A549 treated with Mapracorat at 1 μM for 4 hours (cell line): ENCODE data around the gene CCDC106. TPM values are rescaled to one million over a fixed set of nuclear protein-coding genes. Genes with fewer than 3 reads are reported as not detected.

Experiments used
- total RNA-seq: library from RNA; stranded (reverse); fragments of 200-300 nt; extraction: Qiagen RNA extraction; gene quantifications from 5 replicates; pipeline ENCODE4 v1.2.3, GENCODE V29; 2022

Gene CCDC106
- 14.5 to 19.8 TPM (median 18.6 TPM) in 5 replicates for total RNA-seq

DNA sequence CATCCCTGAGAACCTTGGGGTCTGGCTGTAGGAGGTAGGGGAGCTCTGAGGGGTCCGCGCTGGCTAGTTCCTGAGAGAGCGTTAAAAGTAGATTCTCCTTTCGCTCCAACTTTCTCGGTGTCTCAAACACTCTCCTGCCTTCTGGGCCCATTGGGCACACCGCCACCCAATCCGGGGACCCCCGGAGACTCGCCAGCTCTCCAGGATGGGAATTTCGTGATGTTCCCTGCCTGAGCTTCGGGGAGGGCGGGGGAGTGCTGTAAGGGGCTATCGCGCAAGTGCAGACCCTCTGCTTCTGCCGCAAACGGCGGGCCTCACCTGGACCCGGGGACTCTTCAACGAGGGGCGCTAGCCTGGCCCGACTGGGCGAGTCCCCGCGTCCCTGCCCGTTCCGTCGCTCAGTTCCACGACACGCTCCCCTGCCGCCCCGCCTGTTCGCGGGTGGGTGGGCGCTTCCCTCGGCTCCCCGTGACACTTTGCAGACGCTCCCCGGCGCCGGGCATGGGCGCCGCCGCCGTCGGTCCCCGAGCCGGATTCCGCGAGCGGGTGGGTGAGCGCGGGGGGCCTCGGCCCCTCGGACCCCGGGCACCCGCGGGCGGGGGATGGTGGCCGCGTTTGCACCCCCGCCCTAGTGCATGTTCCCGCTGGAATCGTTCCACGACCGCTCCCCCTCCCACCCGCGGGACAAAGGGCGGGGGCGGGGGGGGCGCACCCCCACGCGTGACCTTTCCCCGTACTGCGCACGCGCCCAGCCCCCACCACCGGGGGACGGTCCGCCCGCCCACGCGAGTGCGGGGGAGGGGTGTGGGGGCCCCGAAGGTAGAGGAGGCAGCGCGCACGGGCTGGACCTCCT lies at the start of gene CCDC106:
TSS of gene CCDC106 (plus strand) at position 481 of the 853 bp plus-strand sequence. CDS start 835 bp downstream, outside the sequence.

DNA sequence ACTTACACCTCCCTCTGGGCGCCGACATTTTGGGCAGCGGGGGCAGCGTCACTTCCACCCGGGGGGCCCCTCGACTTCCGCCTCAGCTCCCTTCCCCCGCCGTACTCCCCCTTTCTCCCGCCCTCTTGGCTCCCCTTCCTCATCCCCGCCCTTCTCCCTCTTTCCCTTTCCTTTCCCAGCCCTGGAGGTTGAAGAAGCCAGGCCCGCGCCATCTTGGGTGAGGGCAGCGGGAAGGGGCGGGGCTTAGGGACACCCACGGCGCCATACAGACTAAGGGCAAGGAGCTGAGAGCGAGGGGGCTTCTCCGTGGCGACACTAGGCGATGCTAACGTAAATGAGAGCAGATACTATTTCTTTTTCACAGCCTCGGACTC lies 48.6 kb upstream of the CCDC106 start, which contains the start of gene FIZ1:
TSS of gene FIZ1 (minus strand) at position 50 of the 374 bp plus-strand sequence. CDS start 1,652 bp downstream, outside the sequence.

DNA sequence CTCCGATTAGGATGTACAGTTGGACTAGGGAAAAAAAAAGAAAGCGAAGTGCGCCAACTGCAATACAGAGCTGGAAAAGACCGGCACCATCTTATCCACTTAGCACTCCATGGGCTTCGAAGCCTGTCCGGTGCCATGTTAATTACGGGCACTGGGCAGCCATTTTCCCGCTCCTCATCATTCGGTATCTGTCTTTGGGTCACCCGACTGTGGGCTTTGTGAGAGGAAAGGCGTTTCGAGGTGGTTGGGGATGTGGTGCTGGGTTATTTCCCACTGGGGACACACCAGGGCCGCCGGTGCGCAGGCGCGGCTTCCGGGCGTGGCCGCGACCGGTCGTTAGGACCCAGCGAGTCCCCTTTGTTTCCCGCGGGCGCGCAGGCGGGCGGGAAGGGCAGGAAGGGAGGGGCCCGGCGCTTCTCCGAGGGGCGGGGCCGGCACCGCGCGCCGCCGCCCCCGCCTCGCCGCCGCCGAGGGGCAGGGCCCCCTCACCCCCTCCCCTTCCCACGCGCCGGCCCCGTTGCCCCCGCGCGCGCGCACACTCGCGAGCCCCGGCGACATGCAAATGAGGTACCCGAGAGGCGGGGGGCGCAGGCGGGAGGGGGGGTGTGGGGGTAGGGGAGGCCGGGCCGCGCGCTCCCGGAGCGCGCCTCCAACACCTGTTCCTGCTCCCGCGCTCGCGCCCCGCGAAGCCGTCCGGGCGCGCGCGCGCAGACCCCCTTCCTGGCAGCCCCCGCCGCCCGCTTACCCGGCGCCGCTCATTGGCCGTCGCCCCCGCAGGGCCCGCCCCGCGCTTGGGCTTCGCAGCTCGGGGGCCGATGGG lies 48.0 kb upstream of the CCDC106 start, which contains the start of gene ZNF524:
TSS of gene ZNF524 (plus strand) at position 447 of the 820 bp plus-strand sequence. CDS start 1,825 bp downstream, outside the sequence.

DNA sequence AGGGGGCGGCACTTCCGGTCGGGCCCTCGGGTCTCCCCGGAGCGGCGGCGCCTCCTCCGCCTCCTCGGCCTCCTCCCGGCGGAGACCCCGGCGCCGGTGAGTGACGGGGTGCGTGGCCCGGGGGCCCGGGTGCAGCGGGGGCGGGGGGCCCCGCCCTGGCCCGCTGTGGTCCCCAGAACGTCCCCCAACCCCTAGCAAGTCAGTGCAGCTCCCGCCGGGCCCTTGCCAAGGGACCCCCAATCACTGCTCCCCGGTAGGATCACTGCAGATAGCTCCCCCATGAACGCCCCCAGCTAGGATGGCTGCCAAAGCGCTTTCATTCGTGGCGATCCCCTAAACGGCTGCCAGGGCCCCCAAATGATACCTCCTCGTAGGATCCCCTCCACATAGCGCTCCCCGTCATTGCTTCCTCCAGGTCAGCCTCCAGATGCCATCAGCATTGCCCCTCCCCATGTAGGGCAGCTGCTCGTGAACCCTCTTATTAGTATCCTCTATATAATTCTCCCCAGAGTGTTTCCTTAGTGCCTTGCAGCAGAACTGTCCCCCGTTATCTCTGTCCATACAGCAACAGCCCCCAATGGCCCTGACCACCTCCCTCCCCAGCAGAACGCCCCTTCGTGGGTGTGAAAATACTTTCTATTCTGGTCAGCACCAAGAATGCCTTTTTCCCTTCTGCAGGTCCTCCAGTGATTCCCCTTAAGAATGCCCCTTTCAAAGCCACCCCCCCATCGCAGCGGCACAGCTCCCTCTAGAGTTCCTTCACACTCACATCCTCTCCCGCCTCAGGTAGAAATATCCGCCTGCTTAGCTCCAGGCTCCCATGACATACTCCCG lies 42.2 kb upstream of the CCDC106 start, which contains the start of gene ZNF865:
TSS of gene ZNF865 (plus strand) at position 11 of the 834 bp plus-strand sequence. CDS start 7,972 bp downstream, outside the sequence.

DNA sequence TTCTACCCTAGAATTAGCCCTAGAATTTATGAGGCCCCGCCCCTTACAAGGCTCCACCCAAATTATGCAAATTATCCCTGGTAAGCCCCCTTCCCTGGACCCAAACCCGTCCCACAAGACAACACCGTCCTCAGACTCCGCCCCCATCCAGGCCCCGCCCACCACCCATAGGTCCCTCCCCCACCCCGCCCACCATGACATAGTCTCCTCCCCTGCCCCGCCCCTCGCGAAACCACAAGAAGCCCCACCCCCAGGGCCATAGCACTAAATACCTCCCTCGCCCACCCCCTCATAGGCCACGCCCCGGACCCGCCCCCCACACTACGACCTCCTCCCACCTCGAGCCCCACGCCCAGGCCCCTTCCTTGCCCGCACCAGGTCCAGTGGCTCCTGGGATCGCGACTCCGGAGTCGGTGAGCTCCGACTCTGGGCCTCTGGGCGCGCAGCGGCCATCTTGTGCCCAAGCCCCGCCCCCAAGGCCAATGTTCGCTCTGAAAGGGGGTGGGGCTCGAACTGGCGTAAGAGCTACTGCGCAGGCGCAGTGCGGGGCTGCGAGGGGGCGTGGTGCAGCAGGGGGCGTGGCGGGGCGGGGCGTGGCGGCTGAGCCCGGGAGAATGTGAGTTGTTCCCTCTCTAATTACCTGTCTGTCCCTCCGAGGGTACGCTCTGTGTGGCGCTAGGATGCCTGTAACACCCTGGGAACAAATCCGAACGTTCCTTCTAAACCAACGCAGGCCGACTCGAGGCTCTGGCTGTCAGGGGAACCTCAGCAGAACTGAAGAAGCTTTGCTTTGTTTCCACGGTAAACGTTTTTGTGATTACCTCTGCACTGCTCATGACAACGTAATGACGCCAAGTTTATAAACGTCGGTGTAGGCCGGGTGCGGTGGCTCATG lies 23.7 kb upstream of the CCDC106 start, which contains the start of gene ZNF784:
TSS of gene ZNF784 (minus strand) at position 458 of the 895 bp plus-strand sequence. CDS start at position 453, 5 bp downstream.

DNA sequence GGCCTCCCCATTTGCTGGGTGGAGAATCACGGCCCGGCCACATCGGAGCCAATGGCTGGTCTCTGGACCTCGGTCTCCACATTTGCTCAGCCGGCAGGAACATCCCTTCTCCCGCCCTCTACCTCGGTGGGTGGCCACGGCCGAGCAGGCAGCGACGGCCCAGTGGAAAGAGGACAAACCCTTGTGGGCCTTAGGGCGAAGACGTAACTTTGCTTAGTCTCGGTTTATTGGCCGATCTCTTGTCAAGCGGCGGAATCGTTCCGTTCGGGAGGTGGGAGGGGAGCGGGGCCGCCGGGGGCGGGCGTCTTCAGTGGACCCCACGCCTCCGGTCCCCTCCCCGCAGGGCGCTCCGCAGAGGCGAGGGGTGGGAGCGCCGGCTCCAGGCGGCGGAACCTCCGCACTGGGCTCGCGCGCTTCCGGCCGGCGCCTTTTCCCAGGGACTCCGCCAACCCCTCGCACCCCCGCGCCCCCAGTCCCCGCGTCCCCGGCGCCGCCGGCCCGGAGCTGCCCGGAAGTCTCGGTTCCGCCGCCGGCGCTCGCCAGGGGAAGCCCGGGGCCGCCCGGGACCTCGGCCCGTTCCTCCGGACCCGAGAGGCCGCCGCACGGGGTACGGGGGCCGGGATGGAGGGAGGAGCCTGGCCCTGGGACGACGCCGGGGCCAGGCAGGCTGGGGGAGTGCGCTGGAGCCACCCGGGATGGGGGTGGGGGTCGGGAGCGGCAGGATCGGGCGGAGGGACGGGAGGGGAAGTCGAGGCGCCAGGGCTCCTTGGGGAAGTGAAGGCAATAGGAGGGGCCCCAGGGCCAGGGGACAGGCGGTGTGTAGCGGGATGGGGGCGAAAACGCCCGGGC lies 7.2 kb upstream of the CCDC106 start, which contains the start of gene ZNF580:
TSS of gene ZNF580 (plus strand) at position 426 of the 849 bp plus-strand sequence. CDS start 1,507 bp downstream, outside the sequence.

DNA sequence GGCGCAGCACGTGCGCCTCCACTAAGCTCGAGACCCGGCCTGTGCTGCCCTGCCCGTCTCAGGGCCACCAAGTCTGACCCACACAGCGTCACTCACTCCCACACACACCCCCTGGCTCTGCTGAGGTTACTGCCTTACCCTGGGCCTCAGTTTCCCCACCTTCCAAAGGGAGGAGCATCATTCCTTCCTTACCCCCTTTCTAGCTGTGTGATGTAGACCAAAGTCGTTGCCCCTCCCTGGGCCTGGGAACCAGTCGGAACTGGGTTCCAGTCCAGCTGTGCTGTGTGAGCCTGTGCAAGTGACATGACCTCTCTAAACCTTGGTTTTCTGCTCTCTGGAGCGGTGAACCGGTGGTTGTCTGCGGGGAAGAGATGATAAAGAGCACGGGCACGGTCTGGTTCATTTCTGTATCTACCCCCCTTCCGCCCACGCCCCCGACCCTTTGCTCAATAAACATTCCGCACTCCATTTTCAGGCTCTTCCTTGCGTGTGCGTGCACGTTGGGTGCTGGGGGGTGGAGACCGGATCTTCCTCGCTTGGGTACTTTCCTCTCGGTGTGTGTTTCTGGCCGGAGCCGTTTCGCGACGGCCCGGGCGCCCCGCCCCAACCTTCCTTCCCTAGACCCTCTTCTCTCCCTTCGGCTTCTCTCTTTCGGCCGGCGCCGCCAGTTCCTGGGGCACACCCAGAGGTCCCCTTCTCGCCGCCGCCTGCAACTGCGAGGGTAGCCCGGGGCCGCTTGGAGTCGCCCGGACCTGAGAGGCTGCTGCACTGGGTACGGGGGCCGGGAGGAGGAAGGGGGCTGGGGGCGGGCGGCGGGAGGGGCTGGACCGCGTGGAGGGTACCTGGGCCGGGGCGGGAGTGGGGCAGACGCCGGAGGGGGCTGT lies 4.8 kb upstream of the CCDC106 start, which contains the start of gene ZNF581:
TSS of gene ZNF581 (plus strand) at position 647 of the 884 bp plus-strand sequence. CDS start 923 bp downstream, outside the sequence.

DNA sequence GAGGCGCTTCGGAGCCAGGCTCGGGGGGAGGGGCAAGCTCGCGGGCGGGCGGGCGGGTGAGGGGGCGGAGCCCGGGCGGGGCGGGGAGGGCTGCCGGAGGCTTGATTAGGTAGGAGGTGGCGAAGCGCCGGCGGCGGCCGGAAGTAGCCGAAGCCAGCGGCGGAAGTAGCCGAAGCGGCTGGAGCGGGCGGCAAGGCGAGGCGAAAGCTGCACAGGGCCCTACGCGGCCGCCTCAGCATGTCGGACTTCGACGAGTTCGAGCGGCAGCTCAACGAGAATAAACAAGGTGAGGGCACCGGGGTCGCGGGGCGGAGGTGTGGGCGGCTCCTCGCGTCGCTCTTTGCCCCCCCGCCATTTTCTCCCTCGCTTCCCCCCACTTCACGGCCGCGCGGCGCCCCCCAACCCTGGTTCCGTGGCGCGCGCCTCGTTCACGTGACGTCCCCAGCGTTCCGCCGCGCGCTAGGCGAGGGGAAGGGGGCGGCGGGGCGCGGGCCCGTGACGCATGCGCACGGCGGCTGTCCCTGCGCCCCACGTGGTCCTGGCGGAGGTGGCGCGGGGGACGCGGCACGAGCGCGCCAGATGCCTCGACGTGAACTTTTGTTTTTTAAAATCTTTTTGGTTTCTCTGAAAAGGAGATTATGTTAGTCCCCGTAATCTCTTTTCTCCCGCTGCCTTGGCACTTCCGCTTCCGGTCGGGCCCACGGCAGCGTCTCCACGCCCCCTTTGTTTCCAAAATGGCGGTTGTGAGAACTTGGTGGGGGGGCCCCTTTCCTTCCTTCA lies 7.0 kb downstream of the CCDC106 start, which contains the start of gene U2AF2:
TSS of gene U2AF2 (plus strand) at position 168 of the 780 bp plus-strand sequence. CDS start at position 238, 70 bp downstream.

DNA sequence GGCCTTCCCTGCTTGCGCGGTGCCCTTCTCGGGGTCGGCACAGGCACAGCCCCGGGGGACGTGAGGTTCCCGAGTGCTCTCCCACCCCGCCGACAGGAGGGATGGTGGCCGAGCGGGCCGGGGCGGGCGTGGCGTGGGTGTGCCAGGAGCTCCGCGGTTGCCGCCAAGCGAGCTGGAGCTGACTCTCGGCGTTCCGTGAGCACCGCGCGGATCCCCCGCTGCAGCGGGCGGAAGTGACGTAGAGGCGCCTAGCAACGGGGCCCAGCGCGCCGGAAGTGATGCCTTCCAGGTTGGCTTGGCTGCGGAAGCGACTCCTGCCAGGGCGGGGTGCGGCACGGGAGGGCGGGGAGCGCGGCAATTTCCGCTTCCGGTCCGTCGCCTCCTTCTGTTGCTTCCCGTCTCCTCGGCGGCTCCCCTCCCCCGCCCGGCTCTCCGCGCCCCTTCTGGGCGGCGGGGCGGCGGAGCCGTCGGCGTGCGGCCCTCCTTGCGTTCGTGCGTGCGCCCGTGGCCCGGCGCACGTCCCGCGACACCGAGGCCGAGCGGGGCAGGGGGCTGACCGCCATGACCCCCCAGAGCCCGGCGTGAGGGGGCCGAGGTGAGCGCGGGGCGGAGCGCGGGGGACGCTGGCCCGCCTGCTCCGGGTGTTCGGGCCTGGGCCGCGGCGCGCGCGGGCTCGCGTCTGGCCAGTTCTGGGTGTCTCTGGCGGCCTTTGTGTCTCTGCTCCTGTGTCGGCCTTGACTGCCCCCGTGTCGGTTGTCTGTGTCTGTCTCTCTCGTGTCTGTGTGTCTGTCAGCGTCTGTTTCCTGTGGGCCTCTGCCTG lies 27.0 kb downstream of the CCDC106 start, which contains the start of gene EPN1:
TSS of gene EPN1 (plus strand) at position 386 of the 820 bp plus-strand sequence. CDS start 3,402 bp downstream, outside the sequence.

Other genes starting within 250 kb of the CCDC106 start
- gene UBE2S, start 240.4 kb upstream of the CCDC106 start, total RNA-seq, result 282 to 492 TPM (median 445 TPM) in 5 replicates
- not detected in 5 replicates for gene SHISA7, start 204.9 kb upstream of the CCDC106 start, total RNA-seq
- 54.7 to 59.3 TPM (median 58.4 TPM) in 5 replicates for gene ISOC2, start 186.6 kb upstream of the CCDC106 start, total RNA-seq
- gene C19orf85, start 183.5 kb upstream of the CCDC106 start, total RNA-seq, result not detected in 5 replicates
- 2.9 to 8.5 TPM (median 5.4 TPM) in 5 replicates for gene ZNF628, start 171.6 kb upstream of the CCDC106 start, total RNA-seq
- gene NAT14, start 163.0 kb upstream of the CCDC106 start, total RNA-seq, result 31.7 to 58.5 TPM (median 52.9 TPM) in 5 replicates
- gene SSC5D, start 159.8 kb upstream of the CCDC106 start, total RNA-seq, result 0.53 to 0.93 TPM (median 0.61 TPM) in 5 replicates
- 1.1 to 2.4 TPM (median 1.5 TPM) in 5 replicates for gene SBK2, start 111.1 kb upstream of the CCDC106 start, total RNA-seq
- 0.81 to 1.9 TPM (median 1.6 TPM) in 5 replicates for gene SBK3, start 102.7 kb upstream of the CCDC106 start, total RNA-seq
- 19.1 to 31.9 TPM (median 29.7 TPM) in 5 replicates for gene ZNF579, start 67.4 kb upstream of the CCDC106 start, total RNA-seq
- gene FIZ1, start 48.7 kb upstream of the CCDC106 start, total RNA-seq, result 21.6 to 25.3 TPM (median 22.9 TPM) in 5 replicates
- gene ZNF524, start 47.9 kb upstream of the CCDC106 start, total RNA-seq, result 11.3 to 19.0 TPM (median 17.5 TPM) in 5 replicates
- 6.9 to 12.2 TPM (median 11.8 TPM) in 5 replicates for gene ZNF865, start 42.6 kb upstream of the CCDC106 start, total RNA-seq
- gene ZNF784, start 23.6 kb upstream of the CCDC106 start, total RNA-seq, result 4.0 to 5.9 TPM (median 5.4 TPM) in 5 replicates
- 28.0 to 53.4 TPM (median 49.3 TPM) in 5 replicates for gene ZNF580, start 7.2 kb upstream of the CCDC106 start, total RNA-seq
- gene ZNF581, start 4.6 kb upstream of the CCDC106 start, total RNA-seq, result 36.8 to 50.0 TPM (median 46.0 TPM) in 5 replicates
- gene U2AF2, start 6.8 kb downstream of the CCDC106 start, total RNA-seq, result 258 to 297 TPM (median 278 TPM) in 5 replicates
- 136 to 211 TPM (median 199 TPM) in 5 replicates for gene EPN1, start 27.0 kb downstream of the CCDC106 start, total RNA-seq
- gene NLRP9, start 90.2 kb downstream of the CCDC106 start, total RNA-seq, result not detected in 5 replicates
- 0.35 to 0.58 TPM (median 0.41 TPM) in 5 replicates for gene RFPL4A, start 110.9 kb downstream of the CCDC106 start, total RNA-seq
- gene RFPL4AL1, start 120.9 kb downstream of the CCDC106 start, total RNA-seq, result not detected in 5 replicates
- 0.04 TPM in 1 of 5 replicates, not detected in the others for gene NLRP11, start 183.8 kb downstream of the CCDC106 start, total RNA-seq
- 0.18 TPM in 1 of 5 replicates, not detected in the others for gene NLRP4, start 188.3 kb downstream of the CCDC106 start, total RNA-seq